ENCODE results near the gene RASGRP1.

- TF ChIP-seq POLR2A (IDR thresholded peaks at IDR 0.05) (no peak), CTCF (IDR thresholded peaks at IDR 0.05) (no peak), EP300 (IDR thresholded peaks at IDR 0.05) (no peak), POLR2AphosphoS5 (IDR thresholded peaks at IDR 0.05) (no peak)
Measured at GRCh38 chr15:38588672-38589071, 24.1 kb upstream of the RASGRP1 start.

Data from suprapubic skin (tissue), 4 donors.